NCI-H524 (cell line): Measurements from ENCODE around the gene ZNHIT1.
A peak's percentile ranks its signal among the peaks of the same experiment; 100 is the strongest.
"Not testable (repeated sequence)": the region's sequence is repeated elsewhere in the genome, so short reads cannot be mapped to it uniquely, and the experiment has no call there.

Experiments
- DNase-seq, 2 experiments: peaks; one replicate each; lab custom pipeline; 2025; lab: John Stamatoyannopoulos, UW

ZNHIT1 gene

DNA sequence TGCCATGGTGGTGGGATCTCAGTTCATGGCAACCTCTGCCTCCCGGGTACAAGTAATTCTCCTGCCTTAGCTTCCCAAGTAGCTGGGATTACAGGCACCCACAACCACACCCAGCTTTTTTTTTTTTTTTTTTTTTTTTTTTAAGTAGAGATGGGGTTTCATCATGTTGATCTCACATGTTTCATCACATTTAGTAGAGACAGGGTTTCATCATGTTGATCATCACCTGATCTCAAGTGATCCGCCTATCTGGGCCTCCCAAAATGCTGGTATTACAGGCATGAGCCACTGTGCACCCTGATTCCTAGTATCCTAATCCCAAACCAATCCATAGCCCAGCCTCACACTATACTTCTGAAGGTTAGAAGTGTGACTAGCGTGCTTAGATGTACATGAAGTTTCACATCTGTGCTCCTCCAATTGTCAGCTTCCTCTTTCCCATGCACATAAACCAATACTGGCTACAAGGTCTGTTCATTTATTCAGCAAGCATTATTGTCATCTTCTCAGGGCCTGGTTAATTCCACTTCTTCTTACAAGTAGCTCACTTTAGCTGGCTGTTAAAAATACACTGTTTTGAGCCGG, 31.0 kb upstream of the ZNHIT1 start:
- DNase-seq: no peak

DNA sequence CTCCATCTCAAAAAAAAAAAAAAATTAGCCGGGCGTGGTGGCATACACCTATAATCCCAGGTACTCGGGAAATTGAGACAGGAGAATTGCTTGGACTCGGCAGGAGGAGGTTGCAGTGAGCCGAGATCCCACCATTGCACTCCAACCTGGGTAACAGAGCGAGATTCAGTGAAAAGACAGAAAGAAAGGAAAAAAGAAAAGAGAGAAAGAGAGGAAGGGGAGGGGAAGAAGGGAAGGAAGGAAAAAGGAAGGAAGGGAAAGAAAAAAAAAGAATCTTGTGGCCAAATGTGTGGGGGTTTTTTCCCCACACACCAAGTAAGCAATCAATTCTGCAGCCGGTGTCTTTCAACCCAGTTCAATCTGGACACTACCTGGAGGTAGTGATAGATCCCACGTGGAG, 28.9 kb upstream of the ZNHIT1 start:
- no peak for DNase-seq

DNA sequence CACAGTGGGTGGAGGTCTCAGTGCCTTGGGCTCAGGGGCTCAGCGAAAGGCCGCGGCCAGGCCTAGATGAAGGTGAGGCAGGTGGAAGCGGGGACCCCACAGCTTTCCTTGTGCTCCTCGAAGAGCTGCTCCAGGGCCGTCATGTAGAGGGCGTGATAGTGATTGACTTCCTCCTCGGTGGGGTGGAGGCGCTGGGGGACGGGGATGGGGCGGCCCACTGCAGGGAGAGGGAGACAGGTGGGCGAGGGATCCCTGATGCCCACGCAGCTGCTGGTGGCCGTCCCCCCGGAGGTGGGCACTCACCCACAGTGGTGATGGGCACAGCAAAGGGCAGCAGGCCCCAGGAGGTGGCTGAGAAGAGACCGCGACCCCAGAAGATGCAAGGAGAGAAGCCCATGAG, 22.1 kb upstream of the ZNHIT1 start:
- no peak for DNase-seq

DNA sequence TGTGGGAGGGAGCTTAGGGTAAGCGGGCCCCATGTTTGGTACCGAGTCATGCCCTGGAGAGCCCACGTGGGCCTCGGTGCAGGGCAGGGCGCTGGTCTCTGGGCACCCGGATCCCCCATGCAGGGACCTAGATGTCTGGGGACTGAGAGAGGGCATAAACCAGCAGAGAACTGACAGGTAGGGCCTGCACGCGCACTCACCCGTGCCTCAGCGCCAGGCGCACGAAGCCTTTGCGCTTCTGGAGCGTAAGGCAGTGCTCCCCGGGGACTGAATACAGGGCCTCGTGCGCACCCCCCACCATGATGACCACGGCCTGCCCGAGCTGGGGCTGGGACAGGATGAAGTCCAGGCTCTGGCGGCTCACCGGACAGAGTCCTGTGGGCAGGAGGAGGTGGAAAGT, 20.0 kb upstream of the ZNHIT1 start:
- DNase-seq: no peak

GRCh38 chr7:101198476-101198875, 19.5 kb upstream of the ZNHIT1 start:
- DNase-seq: no peak

GRCh38 chr7:101199522-101199921, 18.4 kb upstream of the ZNHIT1 start:
- not testable (repeated sequence) for DNase-seq

DNA sequence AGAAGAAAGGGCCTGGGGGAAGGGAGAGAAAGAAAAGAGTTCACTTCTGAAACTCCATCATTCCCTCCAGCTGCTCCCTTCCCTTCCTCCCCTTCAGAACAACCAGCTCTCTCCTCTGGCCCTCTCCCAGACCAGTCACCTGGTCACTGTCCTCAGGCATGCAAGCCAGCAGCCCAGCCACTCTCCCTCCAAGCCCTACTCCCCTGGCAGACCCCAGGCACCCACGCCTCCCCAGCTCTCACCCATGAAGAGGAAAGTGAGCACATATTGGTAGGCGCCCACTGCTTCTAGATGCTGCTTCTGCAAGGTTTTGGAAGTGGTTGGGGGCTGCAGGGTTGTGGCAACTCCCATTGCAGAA, 17.5 kb upstream of the ZNHIT1 start:
- no peak for DNase-seq

DNA sequence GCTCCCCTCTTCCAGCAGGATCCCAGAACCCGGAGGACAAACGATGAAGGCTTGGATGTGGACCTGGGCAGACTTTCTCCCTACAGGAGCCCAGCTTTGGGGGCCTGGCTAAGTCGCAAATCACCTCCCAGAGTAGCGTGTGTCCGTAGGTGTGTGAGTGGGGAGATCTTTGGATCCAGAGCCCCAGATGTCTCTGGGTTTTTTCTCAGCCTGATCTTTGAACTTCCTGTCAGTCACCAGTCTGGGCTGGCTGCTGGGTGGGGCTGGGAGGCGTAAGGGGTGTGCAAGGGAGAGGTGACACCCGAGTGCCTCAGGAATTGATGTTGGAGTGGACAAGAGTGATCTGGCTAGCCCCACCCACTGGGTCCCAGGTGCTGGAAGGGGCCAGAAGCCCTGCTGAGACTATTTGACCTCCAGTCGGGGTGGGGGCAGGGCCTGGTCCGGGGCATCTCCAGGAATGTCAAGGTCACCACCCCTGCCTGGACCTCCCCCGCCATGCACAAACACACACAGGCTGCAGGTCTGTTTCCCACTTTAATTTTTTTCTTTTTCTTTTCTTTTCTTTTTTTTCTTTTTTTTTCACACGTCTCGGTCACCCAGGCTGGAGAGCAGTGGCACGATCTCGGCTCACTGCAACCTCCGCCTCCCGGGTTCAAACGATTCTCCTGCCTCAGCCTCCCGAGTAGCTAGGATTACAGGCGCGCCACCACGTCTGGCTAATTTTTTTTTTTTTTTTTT, 16.9 kb upstream of the ZNHIT1 start, which contains the start of gene MOGAT3:
Gene MOGAT3 (minus strand): TSS at position 175 of the 738 bp plus-strand sequence. CDS start 182 bp downstream, outside the sequence.
- DNase-seq: no peak

DNA sequence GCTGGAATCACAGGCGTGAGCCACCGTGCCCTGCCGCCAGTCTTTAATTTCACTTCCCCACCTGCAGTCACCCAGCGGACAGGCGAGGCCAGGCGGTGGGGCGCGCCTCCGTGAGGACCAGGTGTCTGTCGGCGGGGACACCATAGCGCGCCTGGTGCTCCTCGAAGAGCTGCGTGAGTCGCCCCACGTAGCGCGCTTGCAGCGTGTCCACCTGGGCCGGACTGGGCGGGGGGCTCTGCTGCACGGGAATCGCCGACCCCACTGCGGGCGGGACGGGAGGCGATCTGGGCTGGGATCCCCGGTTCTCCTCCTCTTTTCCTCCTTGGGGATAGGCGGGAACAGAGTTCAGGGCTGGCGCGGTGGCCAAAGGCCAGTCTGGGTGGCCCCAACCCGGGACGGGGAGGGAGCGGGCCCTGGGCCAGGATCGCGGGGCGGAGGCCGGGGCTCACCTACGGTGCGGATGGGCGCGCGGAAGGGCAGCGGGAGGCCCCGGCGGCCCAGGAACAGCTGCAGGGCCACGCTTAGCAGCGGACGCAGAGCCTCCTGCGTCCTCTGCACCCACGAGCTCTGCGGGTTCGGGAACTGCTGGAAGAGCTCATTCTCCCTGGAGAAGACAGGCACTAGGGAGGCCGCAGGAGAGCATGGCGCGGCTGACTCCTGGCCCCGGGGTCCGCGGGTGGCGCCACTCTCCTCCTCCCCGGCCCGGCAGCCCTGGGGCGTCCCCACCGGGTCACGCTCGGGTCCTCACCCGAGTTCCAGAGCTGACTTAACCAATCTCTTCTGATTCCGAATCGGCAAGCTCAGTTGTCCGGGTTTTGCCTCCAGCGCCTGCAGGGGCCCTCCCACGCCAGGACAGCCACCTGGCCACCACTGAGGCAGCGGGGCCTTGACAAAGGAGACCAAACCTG, 16.0 kb upstream of the ZNHIT1 start:
- peak in 1 of 2 experiments; percentile 14 for DNase-seq

DNA sequence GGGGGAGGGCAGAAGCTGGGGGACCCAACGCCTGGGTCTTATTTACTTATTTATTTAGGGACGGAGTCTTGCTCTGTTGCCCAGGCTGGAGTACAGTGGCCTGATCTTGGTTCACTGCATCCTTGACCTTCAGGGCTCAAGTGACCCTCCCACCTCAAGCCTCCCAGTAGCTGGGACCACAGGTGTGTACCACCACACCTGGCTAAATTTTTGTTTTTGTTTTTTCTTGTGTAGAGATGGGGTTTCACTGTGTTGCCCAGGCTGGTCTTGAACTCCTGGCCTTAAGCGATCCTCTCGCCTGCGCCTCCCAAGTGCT, 15.4 kb upstream of the ZNHIT1 start:
- DNase-seq: no peak

- not testable (repeated sequence) for DNase-seq
Measured at GRCh38 chr7:101203740-101204738, 13.9 kb upstream of the ZNHIT1 start.

DNA sequence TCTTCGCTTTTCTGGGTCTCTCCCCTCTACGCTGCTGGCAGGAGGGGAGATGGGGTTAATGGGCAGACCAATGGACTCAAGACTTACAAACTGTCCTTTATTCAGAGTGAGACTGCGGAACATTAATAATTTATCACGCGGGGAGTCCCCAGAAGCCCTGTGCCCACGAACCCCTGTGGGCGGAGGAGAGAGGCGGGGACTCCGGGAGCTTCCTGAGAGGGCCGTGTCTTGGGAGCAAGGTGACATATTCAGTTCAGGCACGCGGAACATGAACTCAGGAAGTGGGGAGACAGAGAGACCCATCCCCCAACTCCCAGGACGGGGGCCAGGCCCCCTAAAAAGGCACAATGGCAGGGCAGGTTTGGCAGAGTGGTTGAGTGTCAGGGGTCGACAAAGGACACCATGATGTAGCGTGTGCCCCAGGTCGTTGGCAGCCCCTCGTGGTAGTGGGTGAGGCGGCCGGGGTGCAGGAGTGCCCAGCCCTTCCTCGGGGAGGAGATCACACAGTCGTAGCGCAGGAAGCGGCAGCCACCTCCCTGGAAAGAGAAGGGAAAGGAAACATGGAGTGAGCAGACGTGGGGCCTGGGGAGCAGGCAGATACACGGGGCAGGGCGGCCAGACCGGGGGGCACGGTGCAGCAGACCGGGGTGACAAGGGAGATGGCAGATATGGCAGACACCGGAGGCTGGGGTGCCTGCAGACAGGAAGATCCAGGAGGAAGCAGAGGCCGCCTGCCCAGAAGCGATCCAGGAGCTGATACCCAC, 11.9 kb upstream of the ZNHIT1 start:
- DNase-seq: no peak

DNA sequence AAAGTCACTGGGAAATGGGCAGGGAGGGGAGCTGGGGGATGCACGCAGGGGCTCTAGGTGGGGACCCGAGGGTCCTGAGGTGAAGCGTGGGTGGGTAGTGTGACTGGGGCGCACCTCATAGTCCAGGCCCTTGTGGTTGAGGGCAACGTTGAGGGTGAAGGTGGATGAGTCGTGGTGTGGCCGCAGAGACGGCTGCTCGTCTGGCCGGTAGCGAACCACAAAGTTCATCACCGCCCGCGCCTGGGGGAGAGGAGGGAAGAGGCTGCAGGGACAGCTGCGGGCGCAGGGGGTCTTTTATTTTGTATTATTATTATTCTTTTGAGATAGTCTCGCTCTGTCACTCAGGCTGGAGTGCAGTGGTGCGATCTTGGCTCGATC, 11.3 kb upstream of the ZNHIT1 start:
- DNase-seq: no peak

DNA sequence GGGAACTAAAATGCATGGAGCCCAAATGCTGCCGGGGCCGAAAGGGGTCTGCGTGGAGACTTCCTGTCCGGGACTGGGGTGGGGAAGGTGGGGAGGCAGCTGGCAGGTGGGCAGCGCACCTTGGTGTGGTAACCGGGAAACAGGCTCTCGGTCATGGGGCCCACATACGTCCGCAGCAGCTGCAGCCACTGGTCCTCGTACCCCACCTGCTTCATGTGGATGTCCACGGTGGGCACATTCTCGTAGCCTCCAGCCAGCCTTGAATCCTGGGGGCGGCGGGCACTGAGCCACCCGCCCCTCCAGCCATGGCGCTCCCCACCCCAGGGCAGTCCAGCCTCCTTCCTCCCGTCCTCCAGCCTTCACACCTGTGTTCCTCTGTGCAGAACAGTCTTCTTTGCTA, 10.5 kb upstream of the ZNHIT1 start:
- DNase-seq: no peak

DNA sequence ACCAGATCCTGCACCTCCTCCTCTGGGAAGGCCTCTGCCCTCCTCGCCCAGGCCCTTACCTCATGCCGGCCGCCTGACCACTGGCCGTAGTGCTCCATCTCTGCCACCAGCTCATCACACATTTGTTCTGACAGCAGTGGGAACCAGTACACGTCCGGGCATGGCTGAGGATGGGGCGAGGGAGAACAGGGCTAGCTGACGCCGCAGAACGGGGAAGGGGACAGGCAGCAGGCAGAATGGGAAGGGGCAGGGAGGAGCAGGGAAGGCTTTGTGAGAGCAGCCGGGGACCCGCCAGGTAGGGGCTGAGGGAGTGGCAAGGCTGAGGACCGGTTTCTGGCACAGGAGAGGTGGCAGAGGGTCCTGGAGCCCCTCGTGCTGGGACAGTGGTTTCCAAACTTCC, 9.2 kb upstream of the ZNHIT1 start:
- DNase-seq: no peak

DNA sequence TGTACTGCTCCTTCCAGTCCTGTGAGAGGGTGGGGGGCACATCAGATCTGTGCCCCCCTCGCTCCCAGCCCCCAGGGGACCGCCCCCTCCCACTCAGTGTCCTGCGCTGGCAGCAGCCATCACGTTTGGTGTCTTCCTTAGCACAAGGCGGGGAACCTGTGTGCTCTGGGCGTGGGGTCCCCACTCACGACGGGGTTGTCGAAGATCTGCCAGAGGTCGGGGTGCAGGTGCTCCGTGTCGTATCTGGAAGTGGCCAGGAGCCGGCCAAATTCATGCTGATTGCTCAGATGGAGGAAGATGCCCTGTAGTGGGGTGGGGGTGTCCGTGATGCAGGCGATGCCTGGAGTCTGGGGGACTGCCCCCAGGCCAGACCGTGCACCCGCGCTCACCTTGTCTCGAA, 7.8 kb upstream of the ZNHIT1 start:
- no peak for DNase-seq

DNA sequence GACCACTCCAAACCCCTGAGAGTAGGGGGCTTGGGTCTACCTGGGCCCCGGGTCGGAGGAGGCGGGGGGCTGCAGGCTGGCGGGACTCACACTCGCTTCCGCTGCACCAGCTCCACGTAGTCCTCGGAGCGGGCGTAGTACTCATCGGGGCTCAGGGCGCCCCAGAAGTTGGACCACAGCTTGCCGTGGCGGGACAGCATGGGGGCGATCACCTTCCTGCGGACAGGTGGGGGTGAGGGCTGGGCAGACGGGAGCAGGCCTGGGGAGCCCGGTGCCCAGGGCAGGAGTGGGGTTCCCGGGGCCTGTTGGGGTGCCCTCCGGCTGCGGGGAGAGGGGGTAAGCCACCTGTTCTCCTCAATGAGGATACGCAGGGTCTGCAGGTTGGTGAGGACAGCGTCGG, 6.5 kb upstream of the ZNHIT1 start:
- no peak for DNase-seq

GRCh38 chr7:101212014-101212413, 6.0 kb upstream of the ZNHIT1 start:
- DNase-seq: no peak

GRCh38 chr7:101216001-101216859, 1.7 kb upstream of the ZNHIT1 start:
- no peak for DNase-seq

DNA sequence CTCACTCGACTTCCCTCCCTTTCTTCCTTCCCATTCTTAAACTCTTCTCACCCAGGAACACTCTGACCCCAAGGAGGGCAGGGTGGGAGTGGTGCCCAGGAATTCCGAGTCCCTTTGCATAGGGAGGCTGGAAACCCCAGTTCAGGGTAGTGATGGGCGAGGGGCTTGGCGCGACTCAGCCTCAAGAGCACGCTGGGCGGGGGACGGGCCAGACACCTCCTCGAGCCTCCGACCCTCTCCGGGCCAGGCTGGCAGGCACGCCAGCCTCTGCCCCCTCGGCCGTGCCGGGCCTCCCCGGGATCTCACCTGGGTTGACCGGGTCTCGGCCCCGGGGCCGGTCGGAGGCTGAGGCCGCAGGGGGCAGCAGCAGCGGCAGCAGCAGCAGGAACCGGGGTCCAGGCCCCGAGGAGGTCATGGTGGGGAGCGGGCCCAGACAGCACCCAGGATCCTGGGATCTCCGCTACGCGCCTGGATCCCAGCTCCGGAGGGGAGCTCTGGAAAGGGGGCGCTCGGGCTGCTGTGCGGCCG, 1.0 kb upstream of the ZNHIT1 start:
- DNase-seq: no peak
